Stimulated activated CD4-positive, alpha-beta T cell treated with anti-CD3 and anti-CD28 coated beads, Interleukin-4, amount 100 ng/mL, for 1 hour (primary cell): ENCODE results near the gene TMEM183A.
A peak's percentile ranks its signal among the peaks of the same experiment; 100 is the strongest.

Experiments used
- DNase-seq: peaks from one replicate; pipeline ENCODE4 v3.0.0-alpha.2; 2020

Gene TMEM183A

GRCh38 chr1:203033287-203033686 lies 26.1 kb downstream of the TMEM183A start:
- DNase-seq: no peak

GRCh38 chr1:203033917-203034316 lies 26.7 kb downstream of the TMEM183A start:
- no peak for DNase-seq

- DNase-seq: no peak
Observed at GRCh38 chr1:203034422-203035110, 27.4 kb downstream of the TMEM183A start.

DNA sequence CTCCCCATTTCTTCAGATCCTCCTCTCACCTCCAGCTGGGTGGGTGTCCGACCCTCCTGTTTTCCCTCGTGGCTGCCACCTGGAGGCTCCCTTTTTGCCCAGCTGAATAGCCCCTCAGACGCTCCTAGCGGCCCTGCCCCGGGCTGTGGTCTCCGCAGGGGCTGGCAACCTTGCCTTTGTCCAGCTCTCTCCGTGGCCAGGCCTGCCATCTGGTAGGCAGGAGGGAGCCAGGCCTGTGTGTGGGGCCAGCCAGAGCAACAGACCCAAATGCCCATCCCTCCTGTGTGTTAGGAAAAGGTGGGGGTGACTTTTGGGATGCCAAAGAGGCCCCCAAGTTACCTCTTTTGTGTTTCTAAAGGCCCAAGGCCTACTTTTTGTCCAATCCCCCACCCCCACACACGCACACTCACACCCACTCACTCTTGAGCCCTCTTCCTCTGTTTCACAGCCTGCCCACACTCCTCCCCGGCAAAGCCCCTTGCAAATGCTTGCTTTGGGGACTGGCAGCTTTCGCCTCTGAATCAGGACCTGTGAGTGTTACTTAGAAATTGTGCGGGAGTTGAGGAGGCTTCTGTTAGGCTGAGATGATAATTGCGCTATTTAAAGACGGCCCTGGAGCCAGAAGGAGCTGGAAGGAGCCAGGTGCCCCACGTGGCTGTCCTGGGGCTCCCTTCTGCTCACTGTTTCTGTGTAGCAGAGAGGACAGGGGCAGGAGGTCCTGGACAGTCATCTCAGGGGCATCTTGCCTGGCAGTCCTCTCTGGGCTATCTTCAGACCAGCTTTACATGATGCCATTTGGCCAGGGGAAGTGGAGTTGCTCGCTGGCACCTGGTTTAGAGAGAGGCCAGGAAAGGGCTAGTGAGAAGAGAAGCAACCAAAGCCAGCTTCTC lies 28.2 kb downstream of the TMEM183A start:
- DNase-seq: no peak

DNA sequence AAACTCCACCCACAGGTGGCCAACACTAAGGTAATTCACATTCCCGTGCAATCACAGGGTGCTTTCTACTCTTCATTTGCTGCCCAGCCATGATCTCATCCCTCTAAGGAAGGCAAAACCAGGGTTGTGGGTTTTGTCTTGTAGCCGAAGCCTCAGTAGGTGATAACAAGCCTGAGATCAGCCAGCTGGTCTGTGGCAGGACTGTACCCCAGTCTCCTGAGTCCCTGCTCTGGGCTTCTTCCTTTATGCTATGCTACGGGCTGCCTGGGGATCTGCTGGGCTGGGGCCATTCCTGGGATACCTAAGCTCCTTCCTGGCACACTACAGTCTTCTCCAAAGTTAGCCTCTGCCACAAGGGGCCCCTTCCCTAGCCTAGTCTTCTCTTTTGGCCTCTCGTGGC lies 29.0 kb downstream of the TMEM183A start:
- no peak for DNase-seq

- DNase-seq: no peak
Observed at GRCh38 chr1:203036537-203036936, 29.4 kb downstream of the TMEM183A start.

- DNase-seq: no peak
Observed at GRCh38 chr1:203037509-203038190, 30.5 kb downstream of the TMEM183A start.

DNA sequence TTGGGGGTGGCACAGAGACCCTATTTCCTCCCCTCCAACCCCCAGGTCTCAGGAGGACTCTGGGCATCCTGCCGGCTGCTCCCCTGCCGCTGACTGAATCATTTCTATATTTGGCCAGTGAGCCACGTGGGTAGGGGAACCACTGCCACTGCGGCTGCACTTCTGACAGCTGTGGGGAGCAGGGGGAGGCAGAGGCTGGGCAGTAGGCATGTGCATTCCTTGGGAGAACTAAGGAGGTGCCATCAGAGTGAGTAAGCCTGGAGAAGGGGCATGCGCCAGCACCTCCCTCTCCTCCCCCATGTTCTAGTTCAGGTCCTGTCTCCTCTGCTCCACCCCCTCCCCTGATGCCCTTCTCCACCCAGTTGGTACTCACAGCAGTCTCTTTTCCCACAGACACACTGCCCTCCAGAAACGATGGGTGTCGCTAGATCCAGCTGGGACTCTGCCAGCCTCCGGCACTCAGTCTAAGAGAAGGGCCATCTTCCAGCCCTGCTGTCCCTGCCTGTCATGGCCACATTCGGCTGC lies 31.1 kb downstream of the TMEM183A start:
- no peak for DNase-seq

GRCh38 chr1:203038891-203039608 lies 31.9 kb downstream of the TMEM183A start:
- DNase-seq: peak; percentile 72

DNA sequence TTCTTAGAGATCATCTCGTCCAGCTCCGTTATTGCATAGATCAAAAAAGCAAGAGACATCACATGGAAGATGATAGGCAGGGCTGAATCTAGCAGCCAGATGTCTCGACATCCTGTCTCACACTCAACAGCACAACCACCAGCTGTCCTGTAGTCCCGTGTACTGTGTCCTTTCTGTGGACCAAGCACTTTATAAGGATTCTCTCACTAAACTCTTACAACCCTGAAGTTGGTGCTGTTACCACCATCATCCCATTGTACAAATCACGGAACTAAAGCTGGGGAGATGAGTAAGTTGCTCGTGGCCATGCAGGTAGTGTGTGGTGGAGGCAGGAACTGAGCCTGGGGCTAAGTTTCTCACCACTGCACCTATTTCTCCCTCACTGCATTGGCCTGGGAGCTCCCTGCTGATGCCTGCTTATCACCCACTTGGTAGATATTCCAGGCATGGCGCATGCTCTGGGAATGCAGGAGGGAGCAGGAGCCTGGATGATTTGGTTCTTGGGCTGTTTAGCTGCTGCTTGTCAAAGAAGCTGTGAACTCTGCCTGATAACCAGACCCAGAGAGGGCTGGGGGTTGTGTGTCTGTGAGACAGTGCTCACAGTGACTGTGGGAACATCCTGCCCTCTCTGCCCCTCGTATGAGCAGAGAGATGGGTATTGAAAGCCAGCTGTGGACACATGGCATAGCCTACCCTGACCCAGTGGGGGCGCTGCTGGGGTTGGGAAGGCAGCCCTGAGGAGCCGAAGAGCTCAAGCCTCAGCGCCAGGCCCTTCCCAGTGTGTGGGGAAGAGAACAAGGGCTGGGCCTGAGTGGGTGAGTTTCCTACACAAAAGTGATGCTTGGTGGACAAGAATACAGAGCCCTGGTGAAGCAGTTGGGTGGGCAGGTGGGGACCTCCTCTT lies 32.7 kb downstream of the TMEM183A start:
- DNase-seq: no peak

GRCh38 chr1:203040513-203041275 lies 33.5 kb downstream of the TMEM183A start:
- no peak for DNase-seq

DNA sequence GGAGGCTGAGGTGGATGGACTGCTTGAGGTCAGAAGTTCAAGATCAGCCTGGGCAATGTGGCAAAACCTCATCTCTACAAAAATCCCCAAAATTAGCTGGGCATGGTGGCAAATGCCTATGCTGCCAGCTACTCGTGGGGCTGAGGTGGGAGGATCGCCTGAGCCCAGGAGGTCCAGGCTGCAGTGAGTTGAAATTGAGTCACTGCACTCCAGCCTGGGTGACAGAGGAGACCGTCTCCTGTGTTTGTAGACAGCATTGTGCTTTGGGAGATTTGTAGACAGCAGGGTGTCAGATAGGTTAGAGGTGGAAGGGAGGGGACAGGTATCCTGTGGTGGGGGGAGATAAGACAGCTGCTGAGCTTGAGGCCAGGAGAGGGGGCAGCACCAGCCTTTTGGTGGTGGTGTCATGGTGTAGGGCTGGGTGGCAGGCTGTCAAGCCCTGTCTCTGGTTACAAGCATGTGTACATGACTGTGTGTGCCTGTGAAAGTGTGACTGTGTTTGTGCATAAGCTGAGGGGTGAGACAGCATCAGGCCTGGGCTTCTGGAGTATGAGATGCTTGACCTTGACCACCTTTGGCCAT lies 34.3 kb downstream of the TMEM183A start:
- DNase-seq: no peak

DNA sequence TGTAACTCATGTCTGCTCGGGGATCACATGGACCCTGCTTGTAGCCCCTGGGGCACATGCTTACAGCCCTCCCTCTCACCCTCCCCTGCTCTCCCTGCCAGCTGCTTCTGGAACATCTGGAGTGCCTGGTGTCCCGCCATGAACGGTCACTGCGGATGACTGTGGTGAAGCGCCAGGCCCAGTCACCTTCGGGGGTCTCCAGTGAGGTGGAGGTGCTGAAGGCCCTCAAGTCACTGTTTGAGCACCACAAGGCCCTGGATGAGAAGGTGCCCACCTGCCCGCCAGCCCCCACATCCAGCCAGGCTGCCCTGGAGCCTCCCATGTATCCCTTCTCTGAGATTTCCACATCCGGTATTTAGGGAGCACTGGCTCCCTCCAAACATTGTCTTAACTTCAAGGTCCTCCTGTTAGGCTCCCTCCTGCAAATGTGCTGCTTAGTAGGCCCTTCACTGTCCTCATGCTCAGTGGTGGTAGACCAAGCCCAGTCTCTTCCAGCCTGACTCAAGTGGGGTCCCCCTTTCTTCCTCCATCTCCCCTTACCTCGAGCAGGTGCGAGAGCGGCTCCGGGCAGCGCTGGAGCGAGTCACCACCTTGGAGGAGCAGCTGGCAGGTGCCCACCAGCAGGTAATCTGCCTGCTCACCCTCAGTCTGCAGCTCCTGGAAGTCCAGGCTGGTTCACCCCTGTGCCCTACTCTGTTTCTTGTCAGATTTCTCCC lies 36.8 kb downstream of the TMEM183A start:
- no peak for DNase-seq

GRCh38 chr1:203044546-203045250 lies 37.5 kb downstream of the TMEM183A start:
- DNase-seq: no peak

DNA sequence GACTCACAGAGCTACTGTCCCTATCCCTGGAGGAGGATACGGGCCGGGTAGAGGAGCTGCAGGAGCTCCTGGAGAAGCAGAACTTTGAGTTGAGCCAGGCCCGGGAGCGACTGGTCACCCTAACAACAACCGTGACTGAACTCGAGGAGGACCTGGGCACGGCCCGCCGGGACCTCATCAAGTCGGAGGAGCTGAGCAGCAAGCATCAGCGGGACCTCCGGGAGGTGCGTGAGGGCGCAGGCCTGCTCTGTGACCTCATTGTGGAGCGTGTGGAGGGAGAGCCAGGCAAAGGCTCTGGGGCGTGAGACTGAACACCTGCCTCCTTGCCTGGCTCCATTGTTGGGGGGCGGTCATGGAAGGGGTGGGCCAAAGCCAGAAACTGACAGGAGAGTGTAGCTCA lies 38.2 kb downstream of the TMEM183A start:
- DNase-seq: no peak

- DNase-seq: no peak
Observed at GRCh38 chr1:203045821-203046594, 38.8 kb downstream of the TMEM183A start.

DNA sequence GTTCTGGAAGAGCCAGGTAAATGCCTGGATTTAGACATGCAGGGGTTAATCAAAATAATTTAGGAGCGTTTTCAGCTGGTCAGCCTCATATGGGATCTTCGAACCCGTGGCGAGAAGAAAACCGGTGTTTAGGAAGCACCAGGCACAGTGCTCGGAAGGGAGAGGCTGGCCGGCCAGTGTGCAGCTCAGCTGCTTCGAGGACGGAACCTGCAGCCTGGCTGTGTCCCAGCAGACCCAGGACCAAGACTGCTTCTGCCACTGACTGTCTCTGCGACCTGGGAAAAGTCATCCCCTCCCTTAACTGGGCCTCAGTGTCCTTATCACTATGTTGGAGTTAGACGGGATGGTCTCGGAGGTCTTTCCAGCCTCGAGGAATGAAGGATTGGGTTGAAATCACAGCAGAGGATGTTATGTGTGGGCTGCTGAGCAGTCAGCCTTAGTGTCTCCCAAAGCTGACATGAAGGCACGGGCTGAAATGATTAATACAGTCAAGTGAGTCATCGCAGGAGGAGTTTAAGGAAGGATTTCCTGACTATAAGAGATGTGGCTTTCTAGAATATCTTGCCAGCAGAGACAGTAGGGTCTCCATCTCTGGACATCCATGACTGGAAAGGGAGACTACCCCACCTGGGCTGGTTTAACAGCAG lies 39.9 kb downstream of the TMEM183A start:
- no peak for DNase-seq

DNA sequence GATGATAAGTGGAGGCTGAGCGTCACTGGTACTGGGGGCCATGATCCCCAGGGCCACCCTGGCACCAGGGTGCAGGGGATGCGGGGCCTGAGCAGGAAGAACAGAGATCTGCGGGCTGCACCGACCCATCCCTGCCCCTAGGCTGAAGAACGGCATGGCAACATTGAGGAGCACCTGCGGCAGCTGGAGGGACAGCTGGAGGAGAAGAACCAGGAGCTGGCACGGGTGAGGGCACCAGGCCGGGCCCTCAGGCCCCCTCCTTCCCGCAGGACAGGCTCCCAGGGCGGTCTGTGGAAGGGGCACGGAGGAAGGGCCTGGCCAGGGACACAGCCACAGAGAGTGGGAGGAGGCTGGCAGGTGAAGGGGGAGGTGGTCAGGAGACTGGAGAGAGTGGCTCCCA lies 40.9 kb downstream of the TMEM183A start:
- DNase-seq: no peak
